ENCODE results near the gene UBXN7.

- TF ChIP-seq CTCF (conservative IDR thresholded peaks at IDR 0.05; ENCODE audit: low read depth, low read length) (no peak), EZH2 (IDR thresholded peaks at IDR 0.05; ENCODE audit: low read length, unreplicated experiment) (no peak), EZH2phosphoT487 (IDR thresholded peaks at IDR 0.05; ENCODE audit: borderline replicate concordance, low read length) (no peak)
These were observed 91.8 kb downstream of the UBXN7 start for GRCh38 chr3:196340466-196340865.

All from PC-3 (cell line).